GM12878 (cell line): ENCODE results near the gene ASPG.

Experiments used
- BHLHE40 ChIP-seq, 2 experiments: fragments of 450-650 bp in 1 of 2; IDR thresholded peaks; 2 replicates each; pipeline ENCODE4 v1.6.1; 2011 to 2017; ENCODE audit warnings: low read depth in 2 of 2, borderline replicate concordance in 1 of 2, improper control_type of control experiment in 1 of 2, low read length in 1 of 2, mild to moderate bottlenecking in 1 of 2
- GABPA ChIP-seq: IDR thresholded peaks from 2 replicates; pipeline ENCODE4 v1.6.1; 2014; ENCODE audit warnings: antibody characterized with exemption, low read depth, mild to moderate bottlenecking, inconsistent platforms
- JUND ChIP-seq: IDR thresholded peaks from 2 replicates; pipeline ENCODE4 v1.6.1; 2012; ENCODE audit warnings: low read depth, mild to moderate bottlenecking, low read length, improper control_type of control experiment, moderate library complexity
- MXI1 ChIP-seq: fragments of 150-350 bp; IDR thresholded peaks from 2 replicates; pipeline ENCODE4 v1.6.1; 2011; ENCODE audit warnings: low read depth, mild to moderate bottlenecking, inconsistent platforms, low read length, improper control_type of control experiment
- PAX5 ChIP-seq: IDR thresholded peaks from 2 replicates; pipeline ENCODE4 v1.6.1; 2011; ENCODE audit warnings: low read depth, low read length, borderline replicate concordance
- POLR2A ChIP-seq: IDR thresholded peaks from 2 replicates; pipeline ENCODE4 v1.6.1; 2011; ENCODE audit warnings: low read depth, mild to moderate bottlenecking, low read length
- SIN3A ChIP-seq: IDR thresholded peaks from 2 replicates; pipeline ENCODE4 v1.6.1; 2012; ENCODE audit warnings: low read depth, low read length, improper control_type of control experiment
- SMC3 ChIP-seq: IDR thresholded peaks from 2 replicates; pipeline ENCODE4 v1.6.1; 2011; ENCODE audit warnings: low read length, improper control_type of control experiment, borderline replicate concordance
- SREBF2 ChIP-seq: IDR thresholded peaks from 2 replicates; pipeline ENCODE4 v1.6.1; 2012; ENCODE audit warnings: mild to moderate bottlenecking, low read length
- YY1 ChIP-seq: IDR thresholded peaks from 2 replicates; pipeline ENCODE4 v1.6.1; 2011; ENCODE audit warnings: low read depth, mild to moderate bottlenecking, low read length
- ZNF24 ChIP-seq: fragments of 450-650 bp; IDR thresholded peaks from 2 replicates; pipeline ENCODE4 v1.6.1; 2017; ENCODE audit warnings: antibody characterized with exemption, mild to moderate bottlenecking
- TF ChIP-seq, protein P1 (sequence below), 3 experiments: IDR thresholded peaks in 2 of 3; conservative IDR thresholded peaks in 1 of 3; 2 replicates each; pipeline ENCODE4 v1.5.1; 2011; ENCODE audit warnings: low read depth in 3 of 3, low read length in 3 of 3, mild to moderate bottlenecking in 3 of 3, control low read depth in 2 of 3, moderate library complexity in 2 of 3, inconsistent platforms in 1 of 3, mixed read lengths in 1 of 3; ENCODE audit not compliant: control insufficient read depth in 2 of 3, insufficient read depth in 1 of 3; ENCODE audit errors: extremely low read depth in 1 of 3
- TF ChIP-seq, protein P2 (sequence below): IDR thresholded peaks from 2 replicates; pipeline ENCODE4 v1.6.1; 2011; ENCODE audit warnings: low read depth, low read length, improper control_type of control experiment, borderline replicate concordance
- TF ChIP-seq, protein P3 (sequence below): fragments of 450-650 bp; IDR thresholded peaks from 2 replicates; pipeline ENCODE4 v1.6.1; 2017; ENCODE audit warnings: mild to moderate bottlenecking

DNA sequence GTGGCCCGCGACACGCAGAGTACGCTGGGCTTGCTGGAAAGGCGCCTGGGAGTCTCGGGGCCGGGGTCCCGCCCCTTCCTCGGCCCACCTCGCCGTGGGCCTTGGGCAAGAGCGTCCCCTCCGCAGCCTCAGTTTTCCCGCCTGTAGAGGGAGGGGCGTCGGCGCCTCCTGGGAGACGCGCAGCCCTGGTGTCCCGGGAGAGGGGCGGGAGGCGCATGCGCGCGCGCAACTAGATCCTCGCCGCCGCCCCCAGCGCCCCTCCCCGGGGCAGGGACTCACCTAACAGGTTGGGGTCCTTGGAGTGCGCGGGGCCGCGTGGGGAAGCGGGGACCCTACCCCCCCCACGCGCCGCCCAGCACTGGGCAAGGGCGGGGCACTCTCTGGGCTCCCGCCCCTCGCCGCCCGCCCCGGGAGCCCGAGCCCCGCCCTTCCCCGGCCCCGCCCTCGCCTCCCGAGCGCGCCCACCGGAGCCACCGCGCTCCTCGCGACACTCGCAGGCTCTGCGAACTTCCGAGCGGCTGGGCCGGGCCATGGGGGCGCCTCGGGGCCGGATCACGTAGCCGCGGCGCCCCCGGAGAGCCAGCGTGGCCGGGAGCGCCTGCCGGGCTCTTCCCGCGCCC lies 52.7 kb downstream of the ASPG start, which contains the start of gene KIF26A:
- TF ChIP-seq, protein P1, sequence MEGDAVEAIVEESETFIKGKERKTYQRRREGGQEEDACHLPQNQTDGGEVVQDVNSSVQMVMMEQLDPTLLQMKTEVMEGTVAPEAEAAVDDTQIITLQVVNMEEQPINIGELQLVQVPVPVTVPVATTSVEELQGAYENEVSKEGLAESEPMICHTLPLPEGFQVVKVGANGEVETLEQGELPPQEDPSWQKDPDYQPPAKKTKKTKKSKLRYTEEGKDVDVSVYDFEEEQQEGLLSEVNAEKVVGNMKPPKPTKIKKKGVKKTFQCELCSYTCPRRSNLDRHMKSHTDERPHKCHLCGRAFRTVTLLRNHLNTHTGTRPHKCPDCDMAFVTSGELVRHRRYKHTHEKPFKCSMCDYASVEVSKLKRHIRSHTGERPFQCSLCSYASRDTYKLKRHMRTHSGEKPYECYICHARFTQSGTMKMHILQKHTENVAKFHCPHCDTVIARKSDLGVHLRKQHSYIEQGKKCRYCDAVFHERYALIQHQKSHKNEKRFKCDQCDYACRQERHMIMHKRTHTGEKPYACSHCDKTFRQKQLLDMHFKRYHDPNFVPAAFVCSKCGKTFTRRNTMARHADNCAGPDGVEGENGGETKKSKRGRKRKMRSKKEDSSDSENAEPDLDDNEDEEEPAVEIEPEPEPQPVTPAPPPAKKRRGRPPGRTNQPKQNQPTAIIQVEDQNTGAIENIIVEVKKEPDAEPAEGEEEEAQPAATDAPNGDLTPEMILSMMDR (IDR thresholded peaks at IDR 0.05 in 2 of 3, conservative IDR thresholded peaks at IDR 0.05 in 1 of 3; ENCODE audit: control insufficient read depth in 2 of 3, extremely low read depth in 1 of 3, insufficient read depth in 1 of 3, low read depth in 3 of 3, low read length in 3 of 3), result no peak
- TF ChIP-seq POLR2A, result no peak
- no peak for TF ChIP-seq GABPA
- no peak for TF ChIP-seq SIN3A
- no peak for TF ChIP-seq SREBF2
- no peak for TF ChIP-seq YY1
- TF ChIP-seq PAX5, result no peak
- TF ChIP-seq BHLHE40 (IDR thresholded peaks at IDR 0.05; ENCODE audit: borderline replicate concordance in 1 of 2, low read depth in 2 of 2, low read length in 1 of 2), result no peak
- TF ChIP-seq MXI1, result no peak
- TF ChIP-seq, protein P2, sequence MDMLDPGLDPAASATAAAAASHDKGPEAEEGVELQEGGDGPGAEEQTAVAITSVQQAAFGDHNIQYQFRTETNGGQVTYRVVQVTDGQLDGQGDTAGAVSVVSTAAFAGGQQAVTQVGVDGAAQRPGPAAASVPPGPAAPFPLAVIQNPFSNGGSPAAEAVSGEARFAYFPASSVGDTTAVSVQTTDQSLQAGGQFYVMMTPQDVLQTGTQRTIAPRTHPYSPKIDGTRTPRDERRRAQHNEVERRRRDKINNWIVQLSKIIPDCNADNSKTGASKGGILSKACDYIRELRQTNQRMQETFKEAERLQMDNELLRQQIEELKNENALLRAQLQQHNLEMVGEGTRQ, result no peak
- TF ChIP-seq JUND, result no peak
- TF ChIP-seq SMC3, result no peak
- no peak for TF ChIP-seq ZNF24
- TF ChIP-seq, protein P3, sequence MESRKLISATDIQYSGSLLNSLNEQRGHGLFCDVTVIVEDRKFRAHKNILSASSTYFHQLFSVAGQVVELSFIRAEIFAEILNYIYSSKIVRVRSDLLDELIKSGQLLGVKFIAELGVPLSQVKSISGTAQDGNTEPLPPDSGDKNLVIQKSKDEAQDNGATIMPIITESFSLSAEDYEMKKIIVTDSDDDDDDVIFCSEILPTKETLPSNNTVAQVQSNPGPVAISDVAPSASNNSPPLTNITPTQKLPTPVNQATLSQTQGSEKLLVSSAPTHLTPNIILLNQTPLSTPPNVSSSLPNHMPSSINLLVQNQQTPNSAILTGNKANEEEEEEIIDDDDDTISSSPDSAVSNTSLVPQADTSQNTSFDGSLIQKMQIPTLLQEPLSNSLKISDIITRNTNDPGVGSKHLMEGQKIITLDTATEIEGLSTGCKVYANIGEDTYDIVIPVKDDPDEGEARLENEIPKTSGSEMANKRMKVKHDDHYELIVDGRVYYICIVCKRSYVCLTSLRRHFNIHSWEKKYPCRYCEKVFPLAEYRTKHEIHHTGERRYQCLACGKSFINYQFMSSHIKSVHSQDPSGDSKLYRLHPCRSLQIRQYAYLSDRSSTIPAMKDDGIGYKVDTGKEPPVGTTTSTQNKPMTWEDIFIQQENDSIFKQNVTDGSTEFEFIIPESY, result no peak
